Inflammatory macrophage treated with lipopolysaccharide for 4 hours (primary cell): Measurements from ENCODE around the gene ARHGAP35.
"Not testable (repeated sequence)": the region's sequence is repeated elsewhere in the genome, so short reads cannot be mapped to it uniquely, and the experiment has no call there.

Experiments used
- DNase-seq: peaks from one replicate; pipeline ENCODE4 v3.0.0-alpha.2; 2020

Gene ARHGAP35

DNA sequence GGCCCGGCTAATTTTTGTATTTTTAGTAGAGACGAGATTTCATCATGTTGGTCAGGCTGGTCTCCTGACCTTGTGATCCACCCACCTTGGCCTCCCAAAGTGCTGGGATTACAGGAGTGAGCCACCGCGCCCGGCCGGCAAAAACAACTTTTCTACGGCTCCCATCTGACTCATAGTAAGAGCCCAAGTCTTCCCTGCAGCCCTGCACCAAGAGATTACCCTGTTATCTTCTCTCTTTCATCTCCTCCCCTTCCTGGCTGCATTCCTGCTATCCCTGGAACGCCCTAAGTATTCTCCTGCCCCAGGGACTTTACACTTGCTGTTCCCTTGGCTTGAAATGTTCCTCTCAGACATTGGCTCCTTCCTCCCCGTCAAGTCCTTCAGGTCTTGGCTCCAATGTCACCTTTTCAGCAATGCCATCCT, 16.7 kb upstream of the ARHGAP35 start:
- peak; percentile 13 for DNase-seq

DNA sequence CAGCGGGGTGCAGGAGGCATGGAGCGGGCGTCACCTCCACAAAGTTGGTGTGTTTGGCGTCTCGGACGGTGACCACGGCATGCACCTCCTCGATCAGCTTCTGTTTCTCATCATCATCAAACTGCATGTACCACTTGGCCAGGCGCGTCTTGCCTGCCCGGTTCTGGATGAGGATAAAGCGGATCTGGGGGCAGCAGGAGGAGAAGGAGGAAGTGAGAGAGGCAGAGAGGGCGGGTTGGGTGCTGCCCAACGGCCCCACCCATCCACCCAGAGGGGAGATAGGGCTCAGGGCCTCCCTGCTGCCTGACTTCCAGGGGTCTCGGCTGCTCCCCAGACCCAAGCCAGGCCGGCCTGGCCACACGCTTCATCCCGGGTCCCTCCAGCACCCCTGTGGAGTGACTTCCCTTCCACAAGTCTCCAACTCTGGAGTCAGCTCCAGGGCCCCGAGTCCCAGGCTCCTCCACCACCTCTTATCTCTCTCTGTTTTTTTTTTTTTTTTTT, 14.8 kb upstream of the ARHGAP35 start:
- DNase-seq = peak; percentile 57

DNA sequence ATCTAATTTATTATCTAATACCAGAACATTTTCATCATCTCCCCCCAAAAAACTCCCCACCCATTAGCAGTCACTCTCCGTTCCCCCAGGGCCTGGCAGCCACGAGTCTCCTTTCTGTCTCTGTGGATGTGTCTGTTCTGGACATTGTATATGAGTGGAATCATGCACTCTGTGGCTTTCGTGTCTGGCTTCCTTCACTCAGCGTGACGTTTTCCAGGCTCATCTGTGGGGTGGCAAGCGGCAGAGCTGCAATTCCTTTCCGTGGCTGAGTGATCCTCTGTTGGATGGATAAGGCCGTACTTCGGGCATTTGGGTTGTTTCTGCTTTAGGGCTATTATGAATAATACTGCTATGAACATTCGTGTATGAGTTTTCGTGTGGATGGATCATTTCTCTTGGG, 13.3 kb upstream of the ARHGAP35 start:
- DNase-seq = no peak

DNA sequence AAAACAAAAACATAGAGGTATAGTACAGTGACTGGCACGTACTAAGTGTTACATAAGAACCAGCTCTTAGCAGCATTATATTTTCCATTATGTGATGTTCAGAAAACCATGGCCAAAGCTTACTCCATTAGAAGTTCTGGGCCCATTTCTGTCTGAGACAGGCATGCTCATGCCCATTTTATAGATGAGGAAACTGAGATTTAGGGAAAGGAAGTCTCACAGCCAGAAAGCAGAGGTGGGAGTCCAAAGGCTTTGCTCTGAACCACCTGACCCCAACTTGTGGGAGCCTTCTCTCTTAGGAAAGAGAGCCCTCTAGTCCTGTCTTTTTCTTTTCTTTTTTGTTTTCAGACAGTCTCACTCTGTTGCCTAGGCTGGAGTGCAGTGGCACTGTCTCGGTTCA, 12.4 kb upstream of the ARHGAP35 start:
- peak; percentile 3 for DNase-seq

DNA sequence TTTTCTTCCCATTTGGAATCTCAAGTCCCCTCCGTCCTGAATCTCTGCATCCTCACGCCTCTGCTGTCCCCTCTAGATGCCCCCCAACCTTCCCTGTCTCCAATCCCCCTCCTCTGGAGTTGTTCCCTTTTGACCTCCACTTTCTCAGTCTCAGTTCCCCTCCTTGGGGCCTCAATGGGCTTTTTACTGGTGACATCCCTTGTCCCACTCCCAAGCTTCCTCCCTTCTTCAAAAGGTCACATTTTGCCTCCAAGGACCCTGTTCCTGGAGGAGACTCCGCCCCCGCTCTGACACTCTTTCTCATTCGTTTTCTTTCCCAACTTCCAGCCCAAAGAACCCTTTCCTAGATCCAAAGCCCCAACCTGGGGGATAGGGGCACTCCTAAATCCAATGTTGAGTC, 11.2 kb upstream of the ARHGAP35 start:
- DNase-seq = peak; percentile 49

DNA sequence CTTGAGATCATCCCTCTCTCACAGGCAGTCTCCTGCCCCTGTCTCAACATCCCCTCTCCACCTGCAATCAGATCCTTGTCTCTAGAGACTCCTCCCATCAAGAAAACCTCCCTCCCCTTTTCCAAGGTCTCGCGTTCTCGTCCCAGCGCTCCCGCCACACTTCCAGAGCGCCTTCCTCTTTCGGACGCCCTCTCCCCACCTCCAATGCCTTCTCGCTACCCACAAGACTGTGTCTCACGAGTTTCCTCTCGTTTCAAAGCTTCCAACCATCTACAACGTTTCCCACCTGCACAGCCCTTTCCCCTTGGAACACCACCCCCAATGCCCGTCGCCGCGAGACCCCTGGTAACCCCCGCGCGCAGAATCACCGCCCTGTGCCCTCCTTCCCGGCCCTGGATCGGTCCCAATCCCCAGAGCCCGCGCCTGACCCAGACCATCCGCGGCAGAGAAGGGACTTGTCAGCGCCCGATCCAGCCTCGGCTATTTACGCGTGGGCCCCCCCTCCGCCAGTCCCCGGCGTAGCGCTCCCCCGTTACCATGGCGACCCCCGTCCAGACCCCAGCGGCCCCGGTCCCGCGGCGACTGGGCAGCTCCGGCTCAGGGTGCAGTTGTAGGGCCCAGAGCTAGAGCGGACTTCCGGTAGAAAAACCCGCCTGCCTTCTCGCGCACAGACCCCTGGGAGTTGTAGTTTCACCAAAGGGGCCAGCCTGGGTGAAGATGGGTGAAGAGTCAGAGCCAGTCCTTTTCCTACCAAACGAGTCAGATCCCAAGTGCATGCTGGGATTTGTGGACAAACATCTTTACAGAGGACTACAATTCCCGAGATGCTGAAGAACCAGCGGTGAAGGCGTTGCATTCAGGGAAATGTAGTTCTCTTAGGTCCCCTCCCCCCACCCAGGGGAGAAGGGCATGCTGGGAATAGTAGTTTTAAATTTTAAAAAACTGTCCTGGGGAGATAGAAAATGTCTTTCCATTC, 10.3 kb upstream of the ARHGAP35 start, which contains the start of gene AP2S1:
Gene AP2S1, minus strand, starts transcription at position 619 of the 976 bp plus-strand sequence. Its CDS starts 80 bp downstream, at position 539.
- peak; percentile 98 for DNase-seq

DNA sequence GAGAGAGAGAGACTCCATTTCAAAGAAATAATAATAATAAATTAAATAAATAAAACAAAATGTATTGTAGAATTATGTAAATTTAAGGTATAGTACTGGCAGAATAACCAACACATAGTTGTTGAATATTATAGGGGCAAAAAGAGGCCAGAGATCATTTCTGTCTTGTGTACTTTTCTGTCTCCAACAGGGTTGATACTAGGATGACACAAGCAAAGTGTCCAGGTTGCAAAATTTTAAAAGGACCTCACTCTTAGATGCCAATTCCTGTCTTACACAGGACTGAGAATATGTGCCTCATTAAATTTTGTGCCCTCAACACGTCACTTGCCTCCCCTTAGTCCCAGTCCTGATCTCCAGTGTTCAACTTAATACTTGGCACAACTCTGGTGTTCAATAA, 8.0 kb upstream of the ARHGAP35 start:
- DNase-seq = no peak

DNA sequence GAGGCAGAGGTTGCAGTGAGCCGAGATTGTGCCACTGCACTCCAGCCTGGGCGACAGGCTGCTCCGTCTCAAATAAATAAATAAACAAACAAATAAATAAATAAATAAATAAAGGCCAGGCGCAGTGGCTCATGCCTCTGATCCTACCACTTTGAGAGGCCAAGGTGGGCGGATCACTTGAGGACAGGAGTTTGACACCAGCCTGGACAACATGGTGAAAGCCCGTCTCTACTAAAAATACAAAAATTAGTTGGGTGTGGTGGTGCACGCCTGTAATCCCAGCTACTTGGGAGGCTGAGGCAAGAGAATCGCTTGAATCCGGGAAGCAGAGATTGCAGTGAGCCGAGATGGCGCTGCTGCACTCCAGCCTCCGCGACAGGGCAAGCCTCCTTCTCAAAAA, 6.1 kb upstream of the ARHGAP35 start:
- not testable (repeated sequence) for DNase-seq

DNA sequence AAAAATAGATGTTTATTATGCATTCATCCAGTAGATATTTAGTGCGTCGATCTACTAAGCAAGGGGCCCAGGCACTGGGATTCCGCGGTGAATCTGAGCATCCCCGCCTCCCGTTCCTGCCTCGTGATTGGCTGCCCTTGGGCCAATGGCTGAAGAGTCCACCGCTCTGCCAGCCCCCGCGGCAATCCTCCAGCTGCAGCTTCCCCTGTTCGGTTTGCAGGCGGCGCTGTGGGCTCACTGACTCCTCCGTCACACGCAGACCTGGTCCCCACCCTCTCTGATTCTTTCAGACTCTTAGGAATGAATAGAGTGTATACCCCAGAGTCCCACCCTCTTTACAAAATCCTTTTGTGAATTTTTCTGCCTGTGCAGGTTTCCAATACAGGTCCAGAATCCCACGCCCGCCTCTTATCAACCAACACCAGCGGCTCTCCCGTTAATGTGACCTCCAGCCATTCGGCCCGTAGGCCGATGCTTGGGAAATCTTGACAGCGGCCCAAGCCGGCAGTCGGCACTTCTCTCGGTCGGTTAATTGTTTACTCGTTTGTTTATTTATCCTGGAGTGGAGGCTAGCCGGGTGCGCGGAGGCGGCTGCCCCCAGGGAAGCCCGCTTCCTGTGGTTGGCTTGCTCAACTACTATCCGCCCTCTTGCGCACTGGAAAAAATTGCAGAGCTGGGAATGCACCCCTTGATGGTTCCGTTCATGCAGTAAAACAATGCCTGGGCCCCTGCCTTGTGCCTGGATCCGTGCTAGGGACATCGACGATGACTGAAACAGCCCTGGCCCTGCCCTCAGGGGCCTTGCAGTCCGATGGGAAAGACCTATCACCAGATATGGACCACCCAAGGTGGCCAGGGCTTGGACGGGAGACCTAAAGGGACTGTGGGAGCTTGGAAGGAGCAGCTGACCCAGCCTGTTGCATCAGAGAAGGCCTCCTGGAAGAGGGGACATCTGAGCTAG, 4.5 kb upstream of the ARHGAP35 start:
- DNase-seq = peak; percentile 93

DNA sequence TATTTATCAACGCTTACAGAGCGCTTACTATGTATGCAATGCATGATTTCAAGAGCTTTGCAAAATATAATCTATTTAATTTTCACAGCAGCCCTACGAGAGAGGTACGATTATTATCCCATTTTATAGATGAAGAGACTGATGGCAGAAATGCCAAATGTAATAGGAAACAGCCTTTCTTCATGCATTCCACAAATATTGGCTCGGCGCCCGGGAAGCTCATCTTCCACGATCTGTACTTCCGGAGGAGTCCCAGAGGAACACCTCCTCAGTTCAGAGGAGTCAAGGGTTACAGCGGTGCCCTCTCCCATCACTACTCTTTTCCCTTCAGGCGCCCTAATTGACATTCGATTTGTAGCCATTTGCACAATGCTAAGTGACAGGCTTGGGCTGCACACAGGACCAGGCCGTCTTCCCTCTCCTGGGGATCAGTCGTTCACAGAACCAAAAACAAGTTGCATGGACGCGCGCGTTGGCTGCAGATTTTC, 1.1 kb upstream of the ARHGAP35 start:
- no peak for DNase-seq

DNA sequence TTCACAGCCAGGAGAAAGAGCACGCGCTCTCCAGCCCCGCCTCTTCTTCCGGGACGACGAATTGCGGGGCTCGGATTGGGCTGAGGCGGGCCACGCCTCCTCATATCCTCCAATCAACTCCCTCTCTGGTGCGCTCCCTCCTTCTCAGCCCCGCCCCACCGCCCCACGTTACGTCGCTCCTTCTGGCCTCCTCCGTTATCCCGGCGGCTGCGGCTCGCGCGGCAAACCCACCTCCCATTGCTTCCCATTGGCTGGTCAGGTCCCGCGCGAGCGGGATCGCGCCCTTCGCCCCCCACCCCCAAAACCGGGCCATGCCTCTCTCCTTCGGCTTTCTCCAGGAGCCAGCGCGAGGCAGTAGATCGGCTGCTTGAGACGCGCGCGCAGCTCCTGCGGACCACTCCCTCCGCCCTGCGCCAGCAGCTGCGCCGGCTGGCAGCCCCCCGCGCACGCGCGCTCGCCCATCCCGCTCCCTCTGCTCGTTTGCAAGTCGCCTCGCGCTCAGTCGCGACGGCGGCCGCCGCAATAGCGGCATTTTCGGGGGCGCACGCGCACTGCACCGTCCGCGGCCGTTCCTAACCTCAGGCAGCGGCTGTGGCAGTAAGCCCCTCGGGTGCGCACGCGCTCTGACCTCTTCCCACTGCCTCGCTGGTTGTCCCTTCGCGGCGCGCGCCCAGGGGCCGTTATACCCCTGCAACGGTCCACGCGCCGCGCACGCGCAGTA, 512 bp upstream of the ARHGAP35 start:
- peak; percentile 97 for DNase-seq

DNA sequence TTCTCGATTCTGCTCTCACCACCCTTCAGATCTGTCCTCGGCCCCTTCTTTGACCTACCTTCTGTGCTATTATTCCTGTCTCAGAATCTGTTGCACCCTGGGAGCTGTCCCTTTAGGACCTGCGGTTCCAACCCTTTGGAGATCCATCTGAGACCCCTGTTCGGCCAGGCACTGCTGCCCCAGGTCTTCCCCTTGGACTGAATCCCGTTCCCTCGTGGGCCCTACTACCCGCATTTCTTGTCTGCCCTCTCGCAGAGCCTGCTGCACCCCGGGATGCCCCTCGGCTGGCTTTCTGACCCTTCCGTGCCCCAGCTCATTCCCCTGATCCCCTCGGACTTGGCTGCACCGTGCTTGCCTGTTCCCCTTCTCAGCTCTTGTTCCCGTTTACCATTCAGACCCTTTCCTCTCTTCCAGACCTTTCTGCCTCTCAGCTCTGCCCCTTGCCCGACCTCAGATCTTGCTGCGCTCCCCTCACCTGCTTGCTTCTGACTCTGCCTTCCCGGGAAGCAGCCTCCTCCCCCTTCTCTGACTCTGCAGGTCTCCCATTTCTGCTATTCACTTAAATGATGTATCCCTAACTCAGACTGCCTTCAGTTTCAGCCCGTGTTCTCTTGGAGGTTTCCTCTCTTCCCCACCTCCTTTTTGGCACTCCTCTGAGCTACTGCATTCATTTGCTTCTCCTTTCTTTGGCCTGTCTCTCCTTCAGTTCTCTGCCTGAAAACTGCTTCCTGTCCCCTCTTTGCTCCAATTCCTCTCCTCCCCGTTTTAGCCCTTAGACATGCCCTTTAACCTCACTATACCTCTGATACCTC, 1.1 kb downstream of the ARHGAP35 start:
- DNase-seq = peak; percentile 23

DNA sequence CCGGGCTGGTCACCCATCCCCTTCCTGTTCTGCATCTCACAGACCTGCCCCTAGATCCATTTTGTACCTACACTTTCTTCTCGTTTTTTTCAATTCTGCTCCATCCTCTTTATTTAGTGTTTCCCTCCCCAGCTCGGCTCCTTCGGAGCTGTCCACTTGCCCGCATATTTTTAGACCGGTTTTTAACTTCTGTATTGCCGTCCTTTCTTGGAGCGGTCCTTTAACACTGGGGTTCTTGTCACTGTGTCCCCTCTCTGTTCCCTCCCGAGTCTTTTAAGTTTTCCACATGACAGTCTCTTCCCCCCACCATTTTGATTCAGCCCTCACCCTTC, 1.7 kb downstream of the ARHGAP35 start:
- no peak for DNase-seq

DNA sequence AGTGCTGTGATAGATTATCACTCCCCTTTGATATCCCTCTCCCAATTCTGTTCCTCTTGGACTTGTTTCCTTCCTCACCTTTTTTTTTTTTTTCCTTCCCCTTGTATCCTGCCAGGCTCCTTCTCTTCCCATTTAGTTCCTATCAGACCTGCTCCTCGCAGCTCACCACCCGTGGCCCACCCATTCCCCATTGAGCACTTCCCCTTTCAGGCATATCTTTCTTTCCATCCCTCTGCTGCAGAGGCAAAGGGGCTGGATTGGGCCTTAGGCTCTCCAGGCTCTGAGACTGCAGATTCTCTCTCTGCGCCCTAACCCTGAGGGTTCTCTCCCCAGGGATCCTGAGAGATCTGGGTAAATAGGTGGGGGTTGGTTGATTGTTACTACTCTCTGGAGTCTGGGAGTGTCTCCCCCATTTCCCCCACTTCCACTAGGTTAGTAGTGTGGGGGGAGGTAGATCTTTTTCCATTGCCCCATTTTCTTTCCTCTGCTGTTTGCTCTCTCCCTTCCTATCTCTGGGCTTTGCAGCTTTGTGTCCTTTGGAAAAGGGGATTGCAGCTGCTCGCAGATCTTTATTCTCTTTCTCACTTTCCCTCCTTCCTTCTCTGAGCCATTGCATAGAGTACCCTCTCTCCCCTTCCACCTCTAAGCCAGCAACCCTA, 2.3 kb downstream of the ARHGAP35 start:
- peak; percentile 3 for DNase-seq

DNA sequence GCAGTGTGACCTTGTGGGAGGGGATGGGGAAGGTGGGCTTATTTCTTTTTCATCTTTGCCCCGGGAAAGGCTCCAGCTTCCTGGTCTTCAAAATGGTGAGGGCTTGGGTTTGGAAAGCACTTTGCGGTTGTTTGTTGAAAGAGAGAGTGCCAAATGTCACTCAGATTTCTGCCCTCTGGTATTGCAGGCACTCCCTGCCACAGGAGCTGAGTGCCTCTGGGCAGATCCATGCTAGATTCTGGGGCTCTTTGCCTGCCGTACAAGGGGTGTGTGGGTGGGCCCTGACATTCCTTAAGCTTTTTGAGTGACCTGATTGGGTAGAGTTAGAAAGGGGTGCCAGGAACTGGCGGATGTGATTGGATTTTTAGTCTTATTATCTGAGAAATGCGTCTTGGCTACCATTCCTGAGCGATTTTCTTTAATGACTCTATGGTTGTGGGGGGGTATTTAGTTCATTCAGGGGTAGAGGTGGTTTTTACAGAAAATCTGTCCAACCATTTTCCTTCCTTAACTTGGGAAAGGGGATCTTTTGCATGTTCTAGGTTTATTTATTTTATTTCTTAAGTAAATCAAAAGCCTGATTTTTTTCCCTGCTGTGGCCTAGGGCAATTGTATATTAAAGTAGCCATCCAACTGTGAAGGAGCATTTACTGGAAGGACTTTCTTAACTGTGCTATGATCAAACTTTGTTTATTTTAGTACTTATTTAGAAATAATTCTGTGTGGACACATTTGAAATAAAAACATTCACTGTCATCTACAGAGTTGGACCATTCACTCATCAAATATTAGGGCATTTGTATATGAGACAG, 3.2 kb downstream of the ARHGAP35 start:
- DNase-seq = no peak

DNA sequence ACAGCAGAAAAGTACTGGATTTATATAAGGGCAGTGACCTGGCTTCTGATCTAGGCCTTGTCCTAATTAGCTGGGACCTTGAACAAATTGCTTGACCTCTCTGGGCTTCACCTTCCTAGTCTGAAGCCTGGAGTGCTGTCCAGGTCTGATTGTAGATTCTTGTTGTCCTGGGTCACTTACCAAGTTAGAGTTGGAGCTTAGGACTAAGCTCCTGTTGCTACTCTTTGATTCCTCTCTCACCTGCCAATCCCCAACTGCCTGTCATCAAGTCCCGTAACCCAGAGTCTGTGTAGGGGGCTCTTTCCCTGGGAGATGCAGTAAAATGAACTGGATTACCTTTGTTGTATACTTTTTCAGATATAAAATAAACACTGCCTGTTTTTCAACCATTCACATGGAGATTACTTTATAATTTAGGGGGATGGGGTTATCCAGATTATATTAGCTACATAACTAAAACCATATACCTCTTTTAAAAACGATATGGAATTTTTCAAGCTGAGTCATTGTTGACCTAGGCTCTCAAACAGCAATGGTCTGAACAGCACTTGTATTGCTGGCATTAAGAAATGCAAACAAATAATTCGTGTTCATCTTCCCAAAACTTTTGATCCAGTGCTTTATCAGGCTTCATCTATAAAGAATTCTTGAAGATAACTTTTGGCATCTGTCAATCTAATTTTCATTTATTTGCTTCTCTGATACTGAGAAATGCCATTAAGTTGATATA, 5.8 kb downstream of the ARHGAP35 start:
- no peak for DNase-seq

DNA sequence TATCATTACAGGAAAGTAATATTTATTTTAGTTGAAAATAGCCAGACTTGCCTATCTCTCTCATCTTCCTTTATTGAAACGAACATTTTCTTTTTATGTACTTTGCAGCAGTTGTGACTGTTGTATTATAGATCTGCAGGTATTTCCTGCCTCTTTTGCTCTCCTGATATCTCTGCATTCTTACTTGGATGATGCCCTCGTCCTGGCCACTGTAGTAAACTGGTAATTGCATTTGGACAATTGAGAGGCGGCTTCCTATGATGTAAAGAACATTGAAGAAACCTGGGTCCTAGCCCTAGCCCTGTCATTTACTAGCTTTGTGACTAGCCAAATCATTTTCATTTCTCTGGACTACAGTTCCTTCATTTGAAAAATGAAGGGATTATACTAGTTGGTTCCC, 6.4 kb downstream of the ARHGAP35 start:
- no peak for DNase-seq

DNA sequence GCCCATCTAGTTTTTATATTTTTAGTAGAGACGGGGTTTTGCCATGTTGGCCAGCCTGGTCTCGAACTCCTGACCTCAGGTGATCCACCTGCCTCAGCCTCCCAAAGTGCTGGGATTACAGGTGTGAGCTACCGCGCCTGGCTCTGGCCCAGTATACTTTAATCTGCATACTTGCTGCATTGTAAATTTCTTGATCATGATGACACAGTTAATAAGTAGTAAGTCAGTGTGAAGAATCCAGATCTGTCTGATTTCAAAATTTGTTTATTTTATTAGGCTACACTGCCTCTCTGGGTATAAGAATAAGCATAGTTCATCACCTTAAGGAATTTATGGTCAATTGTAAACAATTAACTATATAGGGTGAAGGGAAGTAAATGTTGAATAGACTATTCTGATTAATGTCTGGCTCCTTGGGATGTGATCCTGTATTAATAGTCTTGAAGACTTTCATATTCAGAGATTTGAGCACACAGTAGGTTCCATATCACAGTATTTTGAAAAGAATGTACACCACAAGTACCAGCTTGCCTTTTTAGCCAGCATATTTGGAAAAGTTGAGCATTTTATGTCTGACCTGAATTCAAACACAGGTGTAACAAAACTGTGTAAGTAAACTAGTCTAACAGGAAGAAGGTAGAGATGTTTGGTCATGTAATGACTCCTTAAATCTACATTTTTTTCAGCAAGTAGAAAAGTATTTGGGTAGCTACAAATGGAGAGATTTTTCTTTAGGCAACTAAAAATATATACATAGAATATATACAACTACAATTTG, 7.4 kb downstream of the ARHGAP35 start:
- DNase-seq = no peak

DNA sequence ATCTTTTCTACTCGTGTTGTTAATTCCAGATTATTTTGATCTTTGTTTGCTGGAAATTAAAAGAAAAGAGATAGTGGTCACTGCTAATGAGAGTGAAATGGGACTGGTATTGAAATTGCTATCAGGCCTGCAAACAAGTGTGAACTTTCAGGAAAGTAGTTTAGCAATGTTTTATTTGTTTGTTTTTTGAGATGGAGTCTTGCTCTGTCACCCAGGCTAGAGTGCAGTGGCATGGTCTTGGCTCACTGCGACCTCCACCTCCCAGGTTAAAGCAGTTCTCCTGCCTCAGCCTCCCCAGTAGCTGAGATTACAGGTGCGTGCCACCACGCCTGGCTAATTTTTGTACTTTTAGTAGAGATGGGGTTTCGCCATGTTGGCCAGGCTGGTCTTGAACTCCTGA, 10.4 kb downstream of the ARHGAP35 start:
- not testable (repeated sequence) for DNase-seq
